ENCODE results near the gene LRP2.

Gene LRP2

GRCh38 chr2:169286624-169287231 lies 75.6 kb downstream of the LRP2 start:
- H3K27ac ChIP-seq: no peak overlapping the region
- H3K4me1 ChIP-seq (ENCODE audit: low read depth, poor library complexity, severe bottlenecking): no peaks in the 10 kb centered on the region
- H3K4me3 ChIP-seq (IDR thresholded peaks at IDR 0.05; ENCODE audit: insufficient read depth, low read depth, low read length): no peak overlapping the region
- no peak overlapping the region for H3K4me2 ChIP-seq
- no peaks in the 10 kb centered on the region for H3K27me3 ChIP-seq (ENCODE audit: insufficient read depth, low read depth)
- no peaks in the 10 kb centered on the region for H4K20me1 ChIP-seq (ENCODE audit: insufficient read depth)
- TF ChIP-seq CTCF (conservative IDR thresholded peaks at IDR 0.05; ENCODE audit: low read depth, low read length): no peak
- H2AFZ ChIP-seq (ENCODE audit: low read depth): no peak overlapping the region
- no peaks in the 10 kb centered on the region for H3K36me3 ChIP-seq (ENCODE audit: insufficient read depth)
- H3K79me2 ChIP-seq (ENCODE audit: insufficient read depth, low read depth): no peaks in the 10 kb centered on the region
- H3K9ac ChIP-seq: no peak overlapping the region

- Histone ChIP-seq H3K79me2 (ENCODE audit: insufficient read depth, low read depth) (no peaks in the 10 kb centered on the region), H3K9ac (no peak overlapping the region), H2AFZ (ENCODE audit: low read depth) (no peak overlapping the region), H3K4me2 (no peak overlapping the region), H3K4me1 (ENCODE audit: low read depth, poor library complexity, severe bottlenecking) (no peaks in the 10 kb centered on the region), H3K4me3 (IDR thresholded peaks at IDR 0.05; ENCODE audit: insufficient read depth, low read depth, low read length) (no peak overlapping the region), H3K36me3 (ENCODE audit: insufficient read depth) (no peaks in the 10 kb centered on the region), H4K20me1 (ENCODE audit: insufficient read depth) (no peaks in the 10 kb centered on the region), H3K27ac (no peak overlapping the region), H3K27me3 (ENCODE audit: insufficient read depth, low read depth) (no peaks in the 10 kb centered on the region)
- no peak for TF ChIP-seq CTCF (conservative IDR thresholded peaks at IDR 0.05; ENCODE audit: low read depth, low read length)
These were observed 76.7 kb downstream of the LRP2 start for GRCh38 chr2:169285531-169286235.

GRCh38 chr2:169280502-169280901 lies 81.8 kb downstream of the LRP2 start:
- Histone ChIP-seq H2AFZ (ENCODE audit: low read depth) (no peak overlapping the region), H3K79me2 (ENCODE audit: insufficient read depth, low read depth) (no peaks in the 10 kb centered on the region), H3K4me2 (no peak overlapping the region), H4K20me1 (ENCODE audit: insufficient read depth) (no peaks in the 10 kb centered on the region), H3K4me1 (ENCODE audit: low read depth, poor library complexity, severe bottlenecking) (no peaks in the 10 kb centered on the region), H3K27ac (no peak overlapping the region), H3K9ac (no peak overlapping the region), H3K4me3 (IDR thresholded peaks at IDR 0.05; ENCODE audit: insufficient read depth, low read depth, low read length) (no peak overlapping the region), H3K27me3 (ENCODE audit: insufficient read depth, low read depth) (no peaks in the 10 kb centered on the region), H3K36me3 (ENCODE audit: insufficient read depth) (no peaks in the 10 kb centered on the region)
- TF ChIP-seq CTCF (conservative IDR thresholded peaks at IDR 0.05; ENCODE audit: low read depth, low read length): no peak

DNA sequence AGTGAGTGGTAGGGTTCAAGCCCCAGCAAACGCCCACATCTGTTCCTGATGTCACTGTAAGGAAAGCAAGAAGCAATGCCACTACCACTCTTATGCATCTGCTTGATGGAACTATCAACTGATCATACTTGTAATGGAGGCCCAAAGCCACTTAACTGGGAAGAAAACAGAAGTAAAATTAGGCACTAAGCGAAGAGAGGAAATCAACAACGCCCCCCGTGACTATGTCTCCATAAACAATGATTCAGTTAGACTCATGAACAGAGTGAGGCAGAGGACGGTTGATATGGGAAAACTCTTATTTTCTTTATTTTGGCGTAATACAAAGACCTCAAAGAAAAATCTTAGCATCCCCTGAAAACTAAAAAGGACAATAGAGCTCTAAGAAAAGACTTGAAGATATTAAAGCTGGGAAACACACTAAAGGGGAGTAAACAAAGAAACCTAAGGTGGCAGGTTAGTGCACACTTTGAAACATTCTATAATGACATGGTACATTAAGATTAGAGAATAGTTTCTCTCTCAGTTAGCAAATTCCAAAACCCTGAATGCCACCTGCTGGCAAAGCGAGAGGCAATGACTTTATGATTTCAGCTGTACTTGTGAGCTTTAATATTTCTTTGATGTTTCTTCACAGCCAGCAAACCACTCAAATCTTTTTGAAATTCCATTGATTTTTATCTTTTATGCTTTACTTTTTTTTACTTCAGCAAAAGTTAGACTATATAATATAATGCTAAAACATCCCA lies 86.5 kb downstream of the LRP2 start:
- no peaks in the 10 kb centered on the region for H3K27me3 ChIP-seq (ENCODE audit: insufficient read depth, low read depth)
- no peak for TF ChIP-seq CTCF (conservative IDR thresholded peaks at IDR 0.05; ENCODE audit: low read depth, low read length)

More for the DNA sequence above, 86.5 kb downstream of the LRP2 start:
- Histone ChIP-seq H3K36me3 (ENCODE audit: insufficient read depth) (no peaks in the 10 kb centered on the region), H3K9ac (no peak overlapping the region), H3K4me3 (IDR thresholded peaks at IDR 0.05; ENCODE audit: insufficient read depth, low read depth, low read length) (no peak overlapping the region), H3K27ac (no peak overlapping the region), H4K20me1 (ENCODE audit: insufficient read depth) (no peaks in the 10 kb centered on the region), H3K4me1 (ENCODE audit: low read depth, poor library complexity, severe bottlenecking) (no peaks in the 10 kb centered on the region), H3K79me2 (ENCODE audit: insufficient read depth, low read depth) (no peaks in the 10 kb centered on the region), H2AFZ (ENCODE audit: low read depth) (no peak overlapping the region), H3K4me2 (no peak overlapping the region)
